UCSD-AML1 (cell line): Measurements from ENCODE around the gene ZNF845.
"Not testable (repeated sequence)": the region's sequence is repeated elsewhere in the genome, so short reads cannot be mapped to it uniquely, and the experiment has no call there.

Experiments
- DNase-seq: peaks from one replicate; lab custom pipeline; 2025; ENCODE audit not compliant: unreplicated experiment; lab: John Stamatoyannopoulos, UW

The ZNF845 gene

DNA sequence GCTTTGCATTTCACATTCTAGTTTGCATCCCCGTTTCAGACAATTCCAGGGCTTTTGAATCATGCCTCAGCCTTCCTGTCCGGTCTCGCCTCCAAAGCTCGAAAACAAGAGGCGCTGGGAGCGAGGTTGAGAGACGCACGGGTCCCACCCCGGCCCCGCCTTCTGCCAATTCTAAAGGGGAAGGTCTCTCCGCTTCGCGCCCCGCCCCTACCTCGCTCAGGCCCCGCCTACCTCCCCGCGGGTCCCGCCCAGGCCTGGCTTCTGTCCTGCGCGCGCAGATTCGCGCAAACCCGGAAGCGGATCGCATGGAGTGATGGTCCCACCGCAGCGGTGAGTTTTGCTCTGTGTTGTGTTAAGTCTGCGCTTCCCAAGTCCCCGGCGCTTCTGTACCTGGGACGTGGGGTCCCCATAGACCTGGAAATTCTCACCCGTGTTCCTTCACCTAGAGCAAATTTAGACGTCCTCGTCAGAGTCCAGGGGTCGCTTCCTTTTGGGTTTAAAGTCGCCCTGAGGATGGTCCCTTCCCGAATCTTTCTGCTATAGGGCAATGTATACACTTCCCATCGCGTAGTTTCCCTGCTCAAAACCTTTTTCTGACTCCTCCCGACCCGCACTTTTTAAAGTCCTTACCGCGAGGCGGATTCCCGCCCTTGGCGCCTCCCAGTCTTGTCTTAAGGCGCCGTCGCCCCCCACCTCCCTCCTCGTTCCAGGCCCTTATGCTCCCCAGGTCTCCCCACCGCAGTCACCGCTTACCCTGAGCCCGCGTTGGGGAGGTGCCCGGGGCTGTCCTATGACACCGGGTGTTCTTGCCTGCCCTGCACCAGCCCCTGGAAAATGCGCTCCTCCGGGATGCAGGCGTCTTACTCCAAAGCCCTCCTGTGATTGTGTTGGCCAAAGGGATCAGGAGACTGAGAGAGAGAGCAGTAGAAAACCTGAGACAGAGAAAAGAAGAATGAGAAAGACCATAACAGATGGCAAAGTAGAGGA, at the start of gene ZNF845:
ZNF845 (plus strand) TSS at position 287 of the 987 bp plus-strand sequence. CDS start 7,559 bp downstream, outside the sequence.
- peak; percentile 95 for DNase-seq

DNA sequence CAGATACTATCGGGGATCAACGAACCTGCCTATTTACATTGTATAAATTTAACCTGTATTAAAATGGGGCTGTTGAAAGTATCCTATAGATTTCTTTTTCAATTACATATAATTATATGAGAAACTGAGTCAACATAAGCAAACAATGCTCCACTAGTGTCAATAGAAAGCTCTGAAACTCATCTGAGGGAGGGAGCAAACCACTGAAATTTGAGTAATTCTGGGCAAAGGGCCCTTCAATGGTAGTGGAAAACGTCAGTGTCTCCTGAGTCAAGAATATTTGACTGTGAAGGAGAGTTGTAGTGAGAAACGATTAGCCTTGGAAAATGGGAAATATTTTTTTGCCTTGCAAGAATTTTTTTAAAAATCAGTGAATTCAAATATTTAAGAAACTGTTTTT, 48.5 kb upstream of the ZNF845 start:
- DNase-seq, result no peak

DNA sequence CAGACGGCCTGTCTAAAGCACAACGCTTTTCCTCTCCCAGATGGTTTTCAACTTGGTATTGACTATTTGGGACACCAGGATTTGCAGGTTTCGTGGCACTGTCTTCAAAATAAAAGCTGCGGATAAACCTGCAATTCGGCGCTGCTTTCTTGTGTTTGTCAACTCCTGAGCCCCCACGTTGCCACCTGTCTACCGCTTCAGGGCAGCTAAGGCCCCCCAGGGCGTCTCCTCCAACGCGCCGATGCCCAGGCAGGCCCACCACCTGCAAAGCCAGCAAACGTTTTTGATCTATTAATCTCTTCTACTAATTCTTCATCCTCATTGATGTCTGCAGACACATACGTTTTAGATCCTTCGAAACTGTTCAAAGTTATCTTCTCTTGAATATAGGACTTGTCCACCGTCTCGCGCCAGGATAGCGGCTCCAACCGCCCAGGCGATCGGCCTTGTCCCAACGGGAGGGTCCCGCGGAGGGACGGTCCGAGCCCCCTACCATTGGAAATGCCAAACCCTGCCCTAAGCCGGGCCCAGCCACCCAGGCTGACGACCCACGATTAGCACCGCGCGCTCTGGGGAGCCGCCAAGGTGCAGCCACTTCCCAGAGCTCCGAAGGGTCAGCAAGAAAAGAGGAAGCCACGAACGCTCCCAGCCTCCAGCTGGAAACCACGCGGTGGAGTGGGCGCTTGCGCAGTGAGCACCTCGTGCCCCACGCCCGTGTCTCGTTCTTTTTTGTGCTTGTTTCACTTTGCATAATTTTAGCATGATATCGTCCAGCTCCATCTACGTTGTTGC, 42.6 kb upstream of the ZNF845 start:
- DNase-seq, result no peak

DNA sequence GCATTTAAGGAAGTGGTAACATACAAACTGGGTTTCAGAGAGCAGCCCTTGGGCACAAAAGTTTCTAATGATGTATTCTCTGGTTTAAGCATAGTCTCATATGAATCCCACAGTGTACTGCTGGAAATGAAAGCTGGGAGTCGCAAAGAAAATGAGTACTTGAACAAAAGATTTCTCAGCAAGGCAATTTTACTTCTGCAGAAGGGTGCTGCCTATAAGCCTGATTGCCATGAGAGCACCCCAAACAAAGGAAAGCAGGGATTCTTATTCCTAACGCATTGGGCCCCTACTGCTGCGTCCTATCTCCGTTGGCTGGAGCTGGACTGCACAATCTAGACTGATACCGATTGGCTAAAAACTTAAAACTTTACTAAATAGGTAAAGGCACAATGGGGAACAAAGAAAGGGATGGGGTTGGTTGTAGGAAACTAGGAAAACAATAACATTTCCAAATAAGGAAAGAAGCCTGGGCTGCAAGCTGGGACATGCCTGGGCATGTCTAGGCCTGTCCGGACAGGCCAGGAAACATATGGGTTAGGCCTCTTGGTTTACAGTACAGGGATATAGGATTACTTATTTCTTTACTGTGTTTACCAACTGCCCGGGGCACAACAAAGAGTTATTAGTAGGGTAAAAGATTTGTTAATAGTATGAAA, 38.6 kb upstream of the ZNF845 start:
- no peak for DNase-seq

DNA sequence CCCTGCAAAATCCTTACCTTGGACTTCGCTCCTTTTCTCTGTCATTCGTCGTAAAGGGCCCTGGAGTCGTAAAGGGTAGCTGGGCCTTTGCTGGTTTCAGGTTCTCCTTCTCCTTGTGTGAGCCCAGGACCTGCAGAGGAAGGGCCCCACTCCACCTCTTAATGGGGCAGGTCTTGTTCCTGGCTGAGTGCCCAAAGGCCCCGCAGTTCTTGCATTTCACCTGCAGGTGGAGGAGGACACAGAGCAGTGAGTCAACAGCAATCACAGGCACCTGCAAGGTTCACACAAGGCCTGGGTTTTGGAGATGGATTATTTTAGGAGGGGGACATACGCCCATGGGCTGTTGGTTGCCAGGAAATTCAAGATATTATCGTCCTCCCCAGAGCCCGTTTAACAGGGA, 32.2 kb upstream of the ZNF845 start:
- not testable (repeated sequence) for DNase-seq

DNA sequence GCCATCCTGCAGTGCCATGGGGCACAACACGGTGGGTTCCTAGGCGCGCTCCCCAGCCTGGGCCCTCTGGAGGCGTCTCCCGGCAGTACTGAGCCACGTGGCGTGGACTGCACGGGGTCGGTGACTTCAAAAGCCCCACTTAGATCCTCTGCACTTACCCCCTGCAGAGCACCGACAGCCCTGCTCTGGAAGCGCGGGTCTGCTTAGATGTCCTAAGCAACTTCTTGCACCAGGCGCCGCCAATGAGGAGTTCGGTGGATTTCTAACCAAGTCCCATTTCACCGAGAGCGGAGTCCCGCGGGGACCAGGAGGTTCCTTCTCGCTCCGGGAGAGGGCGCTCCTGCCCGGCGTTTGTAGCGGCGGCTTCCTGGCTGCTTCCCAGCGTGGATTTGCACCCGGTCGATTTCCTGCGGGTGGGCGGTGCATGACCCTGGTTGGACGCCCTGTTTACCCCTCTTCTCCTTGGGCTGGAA, 25.2 kb upstream of the ZNF845 start:
- no peak for DNase-seq

DNA sequence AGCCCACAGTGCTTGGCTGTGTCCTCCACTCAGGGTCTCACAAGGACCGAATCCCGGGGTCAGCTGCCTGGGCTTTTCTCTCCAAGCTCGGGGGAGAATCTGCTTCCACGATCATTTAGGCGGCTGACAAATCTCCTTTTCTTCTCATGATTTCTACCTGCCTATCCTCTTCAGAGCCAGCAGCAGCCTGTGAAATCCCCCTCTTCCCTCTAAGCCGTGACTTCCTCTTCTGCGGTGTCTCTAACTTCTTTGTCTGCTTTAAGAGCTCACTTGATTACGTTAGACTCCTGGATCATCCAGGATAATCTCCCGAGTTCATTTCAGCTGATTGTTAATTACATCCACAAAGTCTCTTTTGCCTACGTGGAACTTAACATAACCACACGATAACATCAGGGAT, 22.5 kb upstream of the ZNF845 start:
- no peak for DNase-seq

DNA sequence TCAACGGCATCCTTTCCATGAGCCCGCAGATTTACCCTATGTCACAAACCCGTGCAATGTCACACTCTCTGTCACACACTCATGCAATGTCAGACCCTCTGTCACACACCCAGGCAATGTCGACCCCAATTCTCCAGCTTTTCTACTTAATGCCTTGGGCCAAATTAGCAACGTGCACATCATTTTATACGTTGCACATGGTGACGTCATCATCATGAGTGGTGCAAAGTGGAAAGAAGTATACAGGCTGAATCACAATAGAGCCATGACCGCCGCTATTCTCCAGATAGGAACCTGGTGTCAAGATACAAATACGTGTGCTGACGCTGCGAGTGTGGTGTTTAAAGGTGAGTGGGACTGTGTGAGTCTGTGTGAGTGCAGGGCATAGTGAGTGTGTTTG, 21.7 kb upstream of the ZNF845 start:
- DNase-seq, result no peak

DNA sequence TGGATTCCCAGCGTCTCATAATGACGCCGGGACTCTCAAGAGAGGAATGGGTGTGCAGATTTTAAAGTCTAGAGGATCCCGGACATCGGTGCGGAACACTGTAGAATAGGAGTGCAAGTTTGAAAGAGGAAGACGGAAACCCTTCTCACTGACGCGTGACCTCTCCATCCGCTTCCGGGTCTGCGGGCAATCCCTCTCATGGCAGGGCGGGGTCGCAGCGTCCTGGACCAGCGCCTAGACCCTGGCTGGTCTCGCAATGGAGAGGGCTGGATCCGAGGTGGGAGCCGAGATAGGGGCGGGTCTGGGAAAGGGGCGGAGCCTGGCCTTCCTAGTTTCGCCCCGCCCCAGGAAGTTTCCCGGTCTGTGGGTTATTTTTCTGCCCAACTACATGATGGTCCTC, 4.6 kb upstream of the ZNF845 start:
- no peak for DNase-seq

DNA sequence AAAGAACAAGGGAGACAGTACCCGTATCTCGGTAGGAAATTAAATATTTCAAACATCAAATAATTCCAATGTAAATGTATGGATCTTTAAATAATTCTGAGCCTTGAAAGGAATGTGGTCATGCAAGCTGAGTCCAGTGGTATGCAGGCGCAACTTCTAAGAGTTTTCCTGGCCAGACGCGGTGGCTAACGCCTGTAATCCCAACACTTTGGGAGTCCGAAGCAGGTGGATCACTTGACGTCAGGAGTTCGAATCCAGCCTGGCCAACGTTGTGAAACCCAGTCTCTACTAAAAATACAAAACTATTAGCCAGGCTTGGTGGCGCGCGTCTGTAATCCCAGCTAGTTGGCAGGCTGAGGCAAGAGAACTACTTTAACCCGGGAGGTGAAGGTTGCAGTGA, 1.1 kb upstream of the ZNF845 start:
- DNase-seq, result no peak

DNA sequence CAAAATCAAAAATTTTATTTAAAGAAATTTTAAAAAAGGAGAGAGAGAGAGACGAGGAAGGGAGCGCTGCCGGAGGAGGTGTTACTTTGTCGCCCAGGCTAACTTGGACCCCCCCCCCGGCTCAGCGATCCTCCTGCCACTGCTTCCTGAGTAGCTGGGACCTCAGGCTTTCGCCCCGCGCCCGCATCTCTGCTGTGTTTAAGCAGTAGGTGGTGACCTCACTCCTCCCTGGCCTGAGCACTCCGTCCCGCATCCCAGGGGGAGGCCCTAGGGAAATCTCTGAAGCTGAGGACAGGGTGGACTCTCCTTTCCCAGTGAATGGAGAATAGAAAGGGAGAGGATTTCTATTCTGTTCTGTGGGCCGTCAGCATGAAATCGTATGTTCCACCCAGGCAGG, 485 bp upstream of the ZNF845 start:
- peak; percentile 59 for DNase-seq

DNA sequence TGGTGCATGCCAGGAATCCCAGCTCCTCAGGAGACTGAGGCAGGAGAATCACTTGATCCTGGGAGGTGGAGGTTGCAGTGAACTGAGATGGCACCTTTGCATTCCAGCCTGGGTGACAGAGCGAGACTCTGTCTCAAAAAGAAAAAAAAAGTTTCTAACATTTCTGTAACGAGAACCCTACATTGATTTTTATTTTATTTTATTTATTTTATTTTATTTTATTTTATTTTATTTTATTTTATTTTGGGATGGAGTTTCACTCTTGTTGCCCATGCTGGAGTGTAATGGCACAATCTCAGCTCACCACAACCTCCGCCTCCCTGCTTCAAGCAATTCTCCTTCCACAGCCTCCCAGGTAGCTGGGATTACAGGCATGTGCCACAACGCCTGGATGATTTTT, 10.9 kb downstream of the ZNF845 start:
- not testable (repeated sequence) for DNase-seq

DNA sequence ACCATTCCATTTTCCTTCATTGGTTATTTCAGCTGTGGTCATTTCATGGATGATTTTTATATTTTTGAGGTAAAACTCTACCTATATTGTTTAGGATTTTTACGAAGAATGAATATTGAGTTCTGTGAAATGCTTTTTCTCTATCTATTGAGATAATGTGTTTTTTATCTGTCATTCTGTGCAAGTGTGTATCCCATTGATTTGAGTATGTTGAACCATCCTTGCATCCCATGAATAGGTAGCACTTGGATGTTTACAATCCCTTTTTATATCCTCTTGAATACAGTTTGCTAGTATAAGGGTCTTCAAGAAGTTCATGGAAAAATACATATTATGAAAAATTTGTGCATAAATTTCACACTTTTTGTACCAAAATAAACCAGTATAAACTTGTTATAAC, 22.2 kb downstream of the ZNF845 start:
- no peak for DNase-seq

DNA sequence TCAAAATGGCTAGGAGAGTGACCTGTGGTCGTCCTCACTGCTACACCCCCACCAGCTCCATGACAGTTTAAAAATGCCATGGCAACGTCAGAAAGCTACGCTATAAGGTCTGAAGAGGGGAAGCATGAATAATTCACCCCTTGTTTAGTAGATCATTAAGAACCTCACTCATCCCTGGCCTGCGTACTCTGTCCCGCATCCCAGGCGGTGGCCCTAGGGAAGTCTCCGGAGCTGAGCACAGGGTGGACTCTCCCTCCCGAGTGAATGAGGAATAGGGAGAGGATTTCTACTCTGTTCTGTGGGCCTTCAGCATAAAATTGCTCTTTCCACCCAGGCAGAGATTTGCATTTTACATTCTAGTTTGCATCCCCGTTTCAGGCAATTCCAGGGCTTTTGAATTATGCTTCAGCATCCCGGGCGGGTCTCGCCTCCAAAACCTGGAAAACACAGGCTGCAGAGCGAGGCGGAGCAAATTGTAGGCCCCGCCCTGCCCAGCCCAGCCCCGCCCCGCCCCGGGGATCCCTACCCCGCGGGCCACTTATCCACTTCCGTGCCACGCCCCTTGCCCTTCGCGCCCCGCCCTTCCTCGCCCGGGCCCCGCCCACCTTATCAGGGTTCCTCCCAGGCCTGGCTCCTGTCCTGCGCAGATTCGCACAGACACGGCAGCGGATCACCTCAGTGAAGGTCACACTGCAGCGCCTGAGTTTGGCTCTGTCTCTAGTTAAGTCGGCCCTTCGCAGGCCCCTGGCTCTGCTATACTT, 24.5 kb downstream of the ZNF845 start:
- DNase-seq, result no peak

DNA sequence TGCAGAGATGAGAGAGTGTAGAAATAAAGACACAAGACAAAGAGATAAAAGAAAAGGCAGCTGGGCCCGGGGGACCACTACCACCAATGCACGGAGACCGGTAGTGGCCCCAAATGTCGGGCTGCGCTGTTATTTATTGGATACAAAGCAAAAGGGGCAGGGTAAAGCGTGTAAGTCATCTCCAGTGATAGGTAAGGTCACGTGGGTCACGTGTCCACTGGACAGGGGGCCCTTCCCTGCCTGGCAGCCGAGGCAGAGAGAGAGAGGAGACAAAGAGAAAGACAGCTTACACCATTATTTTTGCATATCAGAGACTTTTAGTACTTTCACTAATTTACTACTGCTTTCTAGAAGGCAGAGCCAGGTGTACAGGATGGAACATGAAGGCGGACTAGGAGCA, 26.5 kb downstream of the ZNF845 start:
- DNase-seq, result not testable (repeated sequence)

DNA sequence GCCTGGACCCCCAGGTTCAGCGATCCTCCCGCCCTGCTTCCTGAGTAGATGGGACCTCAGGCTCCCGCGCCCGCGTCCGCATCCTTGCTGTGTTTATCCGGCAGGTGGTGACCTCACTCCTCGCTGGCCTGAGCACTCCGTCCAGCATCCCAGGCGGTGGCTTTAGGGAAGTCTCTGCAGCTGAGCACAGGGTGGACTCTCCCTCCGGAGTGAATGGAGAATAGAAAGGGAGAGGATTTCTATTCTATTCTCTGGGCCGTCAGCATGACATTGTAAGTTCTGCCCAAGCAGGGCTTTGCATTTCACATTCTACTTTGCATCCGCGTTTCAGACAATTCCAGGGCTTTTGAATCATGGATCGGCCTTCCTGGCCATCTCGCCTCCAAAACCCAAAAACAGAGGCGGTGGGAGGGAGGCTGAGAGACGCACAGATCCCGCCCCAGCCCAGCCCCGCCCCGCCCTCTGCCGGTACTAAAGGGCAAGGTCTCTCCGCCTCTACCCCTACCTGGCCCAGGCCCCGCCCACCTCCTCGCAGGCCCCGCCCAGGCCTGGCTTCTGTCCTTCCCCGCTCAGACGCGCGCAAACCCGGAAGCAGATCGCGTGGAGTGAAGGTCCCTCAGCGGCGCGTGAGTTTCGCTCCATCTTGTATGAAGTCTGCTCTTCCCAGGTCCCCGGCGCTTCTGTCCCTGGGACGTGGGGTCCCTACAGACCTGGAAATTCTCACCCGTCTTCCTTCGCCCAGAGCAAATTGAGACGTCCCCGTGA, 31.8 kb downstream of the ZNF845 start, which contains the start of gene ZNF525:
ZNF525 (plus strand) TSS at position 572 of the 765 bp plus-strand sequence. CDS start 6,577 bp downstream, outside the sequence.
- peak; percentile 84 for DNase-seq

DNA sequence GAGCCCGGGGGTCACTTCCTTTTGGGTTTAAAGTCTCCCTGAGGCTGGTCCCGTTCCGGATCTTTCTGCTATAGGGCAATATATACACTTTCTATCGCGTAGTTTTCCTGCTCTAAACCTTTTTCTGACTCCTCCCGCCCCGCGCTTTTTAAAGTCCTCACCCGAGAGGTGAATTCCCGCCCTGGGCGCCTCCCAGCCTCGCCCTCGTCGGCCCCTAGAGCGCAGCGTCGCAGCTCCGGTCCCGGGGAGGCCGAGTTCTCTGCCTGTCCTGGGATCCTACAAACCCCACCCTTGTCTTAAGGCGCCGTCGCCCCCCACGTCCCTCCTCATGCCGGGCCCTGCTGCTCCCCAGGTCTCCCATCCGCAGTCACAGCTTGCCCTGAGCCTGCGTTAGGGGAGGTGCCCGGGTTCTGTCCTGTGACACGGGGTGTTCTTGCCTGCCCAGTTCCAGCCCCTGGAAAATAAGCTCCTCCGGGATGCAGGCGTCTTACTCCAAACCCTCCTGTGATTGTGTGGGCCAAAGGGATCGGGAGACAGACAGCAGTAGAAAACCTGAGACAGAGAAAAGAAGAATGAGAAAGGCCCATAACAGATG, 32.4 kb downstream of the ZNF845 start:
- no peak for DNase-seq

DNA sequence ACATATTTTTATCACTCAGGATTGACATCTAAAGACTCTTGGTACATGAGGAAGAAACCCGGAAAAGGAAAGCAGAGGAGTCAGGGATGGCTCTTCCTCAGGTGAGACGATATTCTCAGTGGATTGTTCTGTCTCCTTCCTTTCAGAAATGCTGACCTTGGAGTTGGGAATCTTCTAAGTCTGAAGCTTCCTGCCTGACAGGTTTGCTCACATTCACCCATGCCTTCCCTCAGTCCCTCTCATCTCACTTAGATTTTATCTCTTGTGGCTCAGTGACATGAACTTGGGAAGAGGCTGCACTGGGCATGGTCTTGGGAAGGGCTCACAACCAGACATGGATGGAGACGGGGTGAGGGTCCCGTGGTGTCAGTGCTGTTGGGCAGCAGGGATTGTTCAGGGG, 38.6 kb downstream of the ZNF845 start:
- DNase-seq, result no peak

DNA sequence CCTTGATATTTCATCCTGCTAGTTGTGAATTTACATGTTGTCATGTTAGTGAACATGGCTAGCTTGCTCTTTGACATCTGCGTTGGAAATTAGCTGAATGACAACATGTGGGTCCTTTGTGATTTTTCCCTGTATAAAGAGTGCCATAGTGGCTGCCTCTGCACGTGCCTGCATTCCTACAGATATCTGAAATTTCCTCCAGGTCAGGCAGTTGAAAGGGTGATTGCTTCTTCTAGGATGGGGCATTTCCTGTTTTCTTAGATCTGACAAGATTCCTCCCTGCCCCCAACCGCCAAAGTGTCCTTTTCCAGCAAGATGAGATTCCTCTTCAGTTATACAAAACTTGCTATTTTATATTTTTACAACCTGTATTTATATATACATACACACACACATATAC, 40.7 kb downstream of the ZNF845 start:
- DNase-seq, result no peak
